HG03159 (cell line): Measurements from ENCODE around the gene SYNGR2.
"Not testable (repeated sequence)": the region's sequence is repeated elsewhere in the genome, so short reads cannot be mapped to it uniquely, and the experiment has no call there.

Source experiments
- ATAC-seq: cut with Tn5 transposase; IDR thresholded peaks from one replicate; pipeline ENCODE4 v1.9.1; 2021; ENCODE audit warnings: mild to moderate bottlenecking, moderate library complexity; ENCODE audit not compliant: unreplicated experiment

SYNGR2 gene

GRCh38 chr17:78170692-78171590, 2.6 kb downstream of the SYNGR2 start:
- ATAC-seq = no peak

- ATAC-seq = not testable (repeated sequence)
Measured at GRCh38 chr17:78171591-78172248, 3.3 kb downstream of the SYNGR2 start.

DNA sequence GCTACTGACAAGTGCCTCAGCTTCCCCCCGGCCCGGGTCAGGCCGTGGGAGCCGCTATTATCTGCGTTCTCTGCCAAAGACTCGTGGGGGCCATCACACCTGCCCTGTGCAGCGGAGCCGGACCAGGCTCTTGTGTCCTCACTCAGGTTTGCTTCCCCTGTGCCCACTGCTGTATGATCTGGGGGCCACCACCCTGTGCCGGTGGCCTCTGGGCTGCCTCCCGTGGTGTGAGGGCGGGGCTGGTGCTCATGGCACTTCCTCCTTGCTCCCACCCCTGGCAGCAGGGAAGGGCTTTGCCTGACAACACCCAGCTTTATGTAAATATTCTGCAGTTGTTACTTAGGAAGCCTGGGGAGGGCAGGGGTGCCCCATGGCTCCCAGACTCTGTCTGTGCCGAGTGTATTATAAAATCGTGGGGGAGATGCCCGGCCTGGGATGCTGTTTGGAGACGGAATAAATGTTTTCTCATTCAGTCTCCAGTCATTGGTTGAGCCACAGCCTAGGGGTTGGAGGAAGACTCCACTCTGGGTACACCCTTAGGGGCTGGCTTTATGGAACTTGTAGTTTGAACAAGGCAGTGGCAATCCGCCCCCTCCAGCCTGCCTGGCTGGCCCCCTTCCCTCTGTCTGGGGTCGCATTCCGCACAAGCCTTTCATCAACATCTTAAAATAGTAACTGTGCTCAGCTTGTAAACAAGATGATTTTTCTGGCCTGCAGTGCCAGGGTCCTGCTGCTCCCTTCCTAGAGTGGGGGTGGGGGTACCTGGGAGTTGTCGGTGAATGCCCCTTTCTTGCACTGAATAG, 4.1 kb downstream of the SYNGR2 start:
- no peak for ATAC-seq

DNA sequence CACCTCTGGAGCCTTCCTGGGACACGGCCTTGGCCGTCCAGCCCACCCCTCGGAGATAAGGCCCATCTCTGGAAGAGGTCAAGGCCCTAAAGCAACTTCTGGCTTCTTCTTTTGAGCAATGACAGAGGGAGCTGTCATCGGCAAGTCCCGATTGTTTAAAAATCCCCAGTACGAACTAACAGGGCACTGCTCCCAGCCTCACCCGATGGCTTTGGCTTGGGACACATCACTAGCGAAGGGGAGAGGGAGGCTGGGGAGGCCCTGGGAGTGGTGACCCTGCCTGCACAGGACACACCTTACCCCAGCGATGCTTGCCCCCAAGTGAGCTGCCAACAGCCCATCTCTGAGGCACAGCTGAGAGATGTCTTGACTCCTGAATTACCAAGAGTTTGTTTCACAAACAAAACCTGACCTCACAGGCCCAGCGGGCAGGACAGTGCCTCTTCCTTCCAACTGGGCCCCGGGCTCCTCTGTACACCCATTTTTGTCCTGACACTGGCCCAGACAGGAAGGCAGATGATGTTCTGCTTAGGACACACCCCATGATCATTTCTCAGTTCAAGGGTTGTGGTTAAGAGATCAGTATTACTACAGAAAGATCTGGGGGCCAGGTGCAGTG, 4.8 kb downstream of the SYNGR2 start:
- ATAC-seq = no peak

DNA sequence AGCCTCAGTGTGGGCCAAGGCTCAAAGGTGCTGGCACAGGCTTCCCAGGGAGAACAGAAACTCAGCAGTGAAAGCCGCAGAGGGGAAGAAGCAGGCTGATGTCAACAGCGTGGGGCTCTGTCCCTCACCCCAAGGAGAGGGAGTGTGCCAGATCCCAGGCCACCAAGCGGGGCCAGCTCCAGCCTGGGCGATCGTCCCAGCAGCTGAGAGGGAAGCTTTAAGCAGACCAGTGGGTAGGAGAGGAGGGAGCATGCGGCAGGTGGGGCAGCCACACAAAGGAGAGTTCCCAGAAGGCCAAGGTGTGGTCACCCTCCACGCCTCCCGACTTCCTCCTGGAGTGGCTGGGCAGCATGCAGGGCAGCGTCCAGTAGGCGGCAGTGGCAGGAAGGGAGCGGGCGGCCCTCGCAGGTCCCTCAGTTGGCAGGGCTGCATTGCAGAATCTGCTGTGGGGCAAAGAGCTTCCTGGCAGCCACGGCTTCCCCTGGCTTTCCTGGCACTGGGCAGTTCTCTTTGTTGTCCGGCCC, 6.0 kb downstream of the SYNGR2 start:
- no peak for ATAC-seq

DNA sequence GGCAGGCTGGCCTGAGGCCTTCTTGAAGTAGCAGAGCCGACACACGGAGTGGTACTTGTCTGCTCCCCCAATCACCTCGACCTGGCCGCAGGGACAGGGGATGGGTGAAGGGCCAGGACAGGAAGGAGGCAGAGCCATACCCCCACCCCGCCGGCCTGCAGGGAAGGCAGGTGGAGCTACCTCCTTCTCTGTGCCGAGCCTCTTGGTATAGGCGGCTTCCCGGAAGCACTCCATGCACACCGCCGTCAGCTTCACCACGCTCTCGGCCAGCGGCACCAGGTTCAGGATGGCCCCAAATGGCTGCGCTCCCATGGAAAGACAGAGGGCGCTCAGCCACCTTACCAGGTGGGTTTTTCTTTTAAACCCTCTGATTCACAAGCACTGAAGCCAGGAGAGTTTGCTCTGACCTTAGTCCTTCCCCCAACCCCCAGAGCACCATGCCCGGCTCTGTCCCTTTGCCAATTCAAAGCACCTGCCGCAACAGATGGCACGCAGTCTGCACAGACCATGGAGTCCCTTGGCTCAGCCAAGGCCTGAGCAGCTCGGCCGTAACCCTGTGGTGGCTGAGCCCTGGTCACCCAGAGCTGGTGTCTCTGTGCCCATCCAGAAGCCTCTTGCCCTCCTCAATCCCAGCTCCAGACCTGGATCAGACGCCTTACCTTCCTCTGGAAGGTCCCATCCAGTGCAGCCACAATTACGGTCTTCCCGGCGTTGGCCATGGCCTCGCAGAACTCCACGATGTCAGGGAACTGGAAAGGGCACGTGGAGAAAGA, 6.7 kb downstream of the SYNGR2 start:
- no peak for ATAC-seq

DNA sequence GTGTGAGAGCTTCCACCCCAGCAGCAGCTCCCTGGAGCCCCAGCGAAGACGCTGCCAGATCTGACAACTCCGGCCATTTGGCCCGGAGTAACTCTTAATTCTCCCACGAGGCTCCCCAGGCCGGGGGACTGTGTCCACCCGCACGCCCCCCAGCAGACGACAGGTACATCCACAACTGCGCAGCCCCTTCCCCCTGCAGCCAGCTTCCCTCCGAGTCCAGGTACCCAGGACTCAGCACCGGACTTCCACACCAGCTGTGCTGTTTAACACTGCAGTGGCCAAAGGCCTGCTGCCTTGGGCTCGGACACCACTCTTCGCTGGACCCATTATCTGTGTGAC, 7.2 kb downstream of the SYNGR2 start:
- ATAC-seq = no peak

DNA sequence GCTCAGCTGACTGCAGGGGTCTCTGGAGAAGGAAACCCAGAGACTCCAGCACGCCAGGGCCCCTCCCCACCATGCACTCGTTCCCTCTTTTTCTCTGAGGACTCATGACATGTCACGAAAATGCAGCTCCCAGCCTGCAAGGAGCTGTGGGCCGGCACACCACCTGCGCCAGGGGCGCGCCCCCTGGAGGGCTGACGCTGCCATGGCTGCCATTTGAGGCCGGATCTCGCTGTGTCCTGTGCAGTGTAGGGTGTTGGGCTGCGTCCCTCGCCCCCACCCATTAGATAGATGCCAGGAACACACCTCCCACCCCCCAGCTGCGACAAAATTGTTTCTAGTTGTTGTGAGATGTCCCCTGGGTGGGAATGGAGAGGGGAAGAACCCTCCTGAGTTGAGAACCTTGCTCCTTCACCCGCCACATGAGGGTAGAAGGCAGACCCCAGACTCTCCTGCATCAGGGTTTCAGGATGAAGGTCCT, 8.2 kb downstream of the SYNGR2 start:
- ATAC-seq = no peak

DNA sequence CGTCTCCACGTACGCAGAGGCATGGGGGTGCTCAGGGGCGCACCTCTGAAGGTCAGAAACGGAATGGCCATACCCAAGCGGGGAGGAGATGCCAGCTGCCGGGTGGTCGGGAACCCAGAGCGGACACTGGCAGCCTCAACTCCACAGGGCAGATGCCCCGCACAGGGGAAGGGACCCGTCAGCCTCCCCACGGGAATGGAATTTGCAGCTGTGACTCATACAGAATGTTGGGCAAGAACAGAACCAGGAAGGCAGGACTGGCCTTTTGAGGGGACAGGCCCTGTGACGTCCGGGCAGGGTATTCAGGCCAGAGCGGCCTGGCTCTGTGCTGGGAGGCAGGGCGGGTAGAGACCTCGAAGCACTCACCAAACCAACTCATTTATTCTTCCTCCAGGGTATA, 11.0 kb downstream of the SYNGR2 start:
- ATAC-seq = no peak

- no peak for ATAC-seq
Measured at GRCh38 chr17:78180083-78180482, 11.7 kb downstream of the SYNGR2 start.

DNA sequence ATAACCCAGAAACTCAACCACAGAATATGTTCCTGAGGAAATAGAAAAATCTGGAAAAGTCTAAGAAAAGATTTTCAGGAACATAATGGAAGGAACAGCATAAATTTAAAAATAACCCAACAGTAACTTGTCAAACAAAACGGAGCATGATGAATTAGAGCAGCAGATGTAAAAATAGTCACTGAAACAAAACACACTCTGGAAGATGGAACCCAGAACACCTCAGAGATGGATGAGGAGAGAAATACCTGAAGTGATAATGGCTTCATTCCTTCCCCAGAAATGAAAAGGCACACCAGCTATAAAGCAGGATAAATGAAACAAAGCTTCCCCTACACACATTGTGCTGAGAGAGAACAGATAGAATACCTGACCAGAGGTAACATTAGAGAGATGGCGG, 12.1 kb downstream of the SYNGR2 start:
- no peak for ATAC-seq

DNA sequence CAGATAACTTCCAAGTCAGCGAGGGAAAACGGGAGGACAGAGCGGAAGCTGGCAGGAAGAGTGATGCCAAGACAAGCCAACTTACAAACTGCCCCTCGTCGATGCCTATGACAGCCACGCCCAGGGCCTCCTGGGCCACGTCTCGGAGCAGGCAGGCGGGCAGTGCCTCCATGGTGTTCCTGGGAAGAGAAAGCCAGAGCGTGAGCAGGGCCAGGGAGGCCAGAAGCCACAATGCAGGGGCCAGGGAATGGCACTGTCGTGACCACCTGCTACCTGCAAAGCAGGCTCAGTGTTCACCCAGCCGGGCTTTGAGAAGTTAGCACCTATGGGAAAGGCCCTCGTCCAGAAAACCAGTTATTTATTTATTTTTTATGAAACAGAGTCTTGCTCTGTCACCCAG, 14.1 kb downstream of the SYNGR2 start:
- no peak for ATAC-seq

- ATAC-seq = no peak
Measured at GRCh38 chr17:78183916-78184315, 15.5 kb downstream of the SYNGR2 start.

DNA sequence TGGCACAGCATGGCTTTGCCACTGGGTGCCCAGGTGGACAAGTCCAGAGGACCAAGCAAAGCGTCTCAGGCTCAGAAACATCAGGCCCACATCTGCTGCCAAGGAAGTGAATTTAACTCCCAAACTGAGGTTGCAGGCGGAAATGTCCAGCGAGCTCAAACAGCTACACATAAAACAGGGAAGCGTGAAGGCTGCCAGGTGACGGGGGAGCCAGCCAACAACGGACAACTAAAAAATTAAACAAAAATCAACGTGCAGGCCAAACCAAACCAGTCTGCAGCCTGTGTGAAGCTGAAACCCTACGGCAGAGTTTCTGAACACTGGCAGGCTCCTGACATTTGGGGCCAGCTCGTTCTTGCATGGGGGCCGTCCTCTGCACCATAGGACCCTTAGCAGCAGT, 16.0 kb downstream of the SYNGR2 start:
- ATAC-seq = no peak

- no peak for ATAC-seq
Measured at GRCh38 chr17:78184868-78185267, 16.5 kb downstream of the SYNGR2 start.

DNA sequence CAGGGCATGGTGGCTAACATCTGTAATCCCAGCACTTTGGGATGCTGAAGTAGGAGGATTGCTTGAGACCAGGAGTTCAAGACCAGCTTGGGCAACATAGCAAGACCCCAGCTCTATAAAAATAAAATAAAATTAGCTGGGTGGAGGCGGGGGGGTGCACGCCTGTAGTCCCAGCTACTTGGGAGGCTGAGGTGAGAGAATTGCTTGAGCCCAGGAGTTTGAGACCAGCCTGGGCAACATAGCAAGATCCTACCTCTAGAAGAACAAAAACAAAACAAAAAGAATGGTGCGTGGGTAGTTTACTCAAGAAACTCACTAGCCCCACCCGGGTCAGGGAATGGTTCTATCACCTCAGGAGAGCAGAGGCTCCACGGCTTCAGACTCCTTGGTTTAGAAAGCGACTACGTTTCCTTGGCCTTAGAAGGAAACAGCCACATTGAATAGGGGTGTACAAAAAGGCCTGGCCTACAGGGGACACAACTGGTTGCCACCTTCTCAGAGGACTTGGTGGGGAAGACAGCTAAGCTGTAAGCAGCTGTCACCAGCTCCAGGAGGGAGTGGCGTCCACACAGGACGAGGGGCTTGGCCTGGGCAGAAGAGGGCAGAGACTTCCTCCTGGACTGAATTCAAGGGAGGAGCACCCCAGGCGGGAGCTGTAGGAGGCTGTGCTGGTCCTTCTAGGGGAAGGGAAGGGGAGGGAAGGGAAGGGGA, 17.8 kb downstream of the SYNGR2 start:
- ATAC-seq = no peak

DNA sequence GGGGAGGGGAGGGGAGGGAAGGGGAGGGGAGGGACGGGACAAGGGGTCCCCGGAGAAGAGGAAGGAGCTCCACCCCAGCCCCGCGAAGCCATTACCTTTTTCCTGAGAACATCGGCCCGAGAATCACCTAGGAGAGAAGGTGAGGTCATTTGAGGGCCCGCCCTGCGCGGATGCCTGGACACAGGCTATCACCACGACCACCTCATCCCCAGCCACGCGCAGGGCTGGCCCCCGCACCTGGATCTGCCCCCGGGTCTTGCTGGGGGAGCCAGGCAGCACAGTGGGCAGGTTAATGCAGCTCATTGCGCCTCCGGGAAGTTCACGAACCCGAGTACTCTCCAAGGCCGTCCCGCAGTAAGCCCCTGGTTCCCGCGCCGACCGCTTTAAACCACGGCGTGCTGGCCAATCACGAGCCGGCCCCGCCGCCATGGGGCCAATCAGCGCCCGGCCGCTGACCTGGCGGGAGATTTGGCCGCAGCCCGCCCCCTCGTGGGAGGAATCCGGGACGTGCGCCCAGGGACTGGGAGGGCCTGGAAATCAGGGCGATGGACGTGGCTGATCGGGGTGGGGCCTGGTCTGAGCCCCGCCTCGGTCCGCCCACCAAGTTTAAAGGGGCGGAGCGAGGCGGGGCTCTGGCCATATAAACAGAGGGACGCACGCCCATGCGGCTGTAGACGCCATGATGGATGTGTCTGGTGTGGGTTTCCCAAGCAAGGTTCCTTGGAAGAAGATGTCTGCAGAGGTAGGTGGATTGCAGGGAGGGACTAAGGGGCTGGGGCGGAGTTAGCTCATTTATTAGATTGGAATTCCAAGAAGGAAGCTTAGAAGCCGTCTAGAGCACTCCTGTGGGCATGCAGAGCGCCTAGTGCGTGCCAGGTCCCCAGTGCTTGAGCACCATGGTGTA, 18.6 kb downstream of the SYNGR2 start, which contains the start of the genes AFMID and TK1:
TSS of gene AFMID (plus strand) at position 671 of the 904 bp plus-strand sequence. CDS start at position 680, 9 bp downstream.
TSS of gene TK1 (minus strand) at position 361 of the 904 bp plus-strand sequence. CDS start at position 303, 58 bp downstream.
- peak; percentile 88 for ATAC-seq

GRCh38 chr17:78196716-78197115, 28.3 kb downstream of the SYNGR2 start:
- ATAC-seq = no peak
